Right lung (tissue), 5 donors: ENCODE measurements around the gene TIMP2. TPM values are rescaled to one million over a fixed set of nuclear protein-coding genes. Genes with fewer than 3 reads are reported as not detected.
"Not testable (repeated sequence)": the region's sequence is repeated elsewhere in the genome, so short reads cannot be mapped to it uniquely, and the experiment has no call there.

Experiments
- DNase-seq, 2 donors: peaks; one replicate each; pipeline ENCODE4 v3.0.0-alpha.2; 2013
- polyA plus RNA-seq, 5 donors: library from polyadenylated mRNA; unstranded; fragments of 120-200 nt; gene quantifications; one replicate each; pipeline versions ENCODE4 v1.2.1 to v1.2.3, GENCODE V29; 2013; ENCODE audit warnings: inconsistent platforms in 1 of 5, low replicate concordance in 1 of 5; ENCODE audit not compliant: insufficient read length in 5 of 5, insufficient read depth in 1 of 5

Gene TIMP2
- polyA plus RNA-seq, 5 donors: 154 to 188 (median 170) TPM

- DNase-seq: no peak
Observed at GRCh38 chr17:78959803-78960202, 34.6 kb upstream of the TIMP2 start.

DNA sequence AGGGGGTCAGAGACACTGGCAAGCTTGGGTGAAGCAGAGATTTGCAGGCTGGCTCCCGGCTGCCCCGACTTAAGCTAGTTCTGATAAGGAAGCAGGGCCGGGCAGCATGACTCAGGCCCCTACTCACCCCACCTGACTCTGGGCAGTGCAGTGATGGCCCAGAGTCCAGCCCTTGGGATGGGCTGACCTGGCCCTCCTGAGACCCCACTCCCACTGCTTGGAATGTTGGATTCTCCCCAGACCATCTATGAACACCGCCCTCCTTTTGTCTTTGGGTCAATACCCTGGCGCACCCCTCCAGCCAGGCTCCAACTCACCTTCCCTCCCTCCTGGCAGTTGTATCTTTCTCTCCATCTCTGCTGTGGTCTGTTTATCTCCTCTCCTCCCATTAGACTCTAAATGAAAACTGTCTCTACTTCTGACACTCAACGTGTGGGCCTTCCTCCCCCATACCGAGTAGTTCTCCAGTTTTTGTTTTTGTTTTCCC, 33.5 kb upstream of the TIMP2 start:
- DNase-seq: no peak

- no peak for DNase-seq
Observed at GRCh38 chr17:78957128-78957527, 31.9 kb upstream of the TIMP2 start.

DNA sequence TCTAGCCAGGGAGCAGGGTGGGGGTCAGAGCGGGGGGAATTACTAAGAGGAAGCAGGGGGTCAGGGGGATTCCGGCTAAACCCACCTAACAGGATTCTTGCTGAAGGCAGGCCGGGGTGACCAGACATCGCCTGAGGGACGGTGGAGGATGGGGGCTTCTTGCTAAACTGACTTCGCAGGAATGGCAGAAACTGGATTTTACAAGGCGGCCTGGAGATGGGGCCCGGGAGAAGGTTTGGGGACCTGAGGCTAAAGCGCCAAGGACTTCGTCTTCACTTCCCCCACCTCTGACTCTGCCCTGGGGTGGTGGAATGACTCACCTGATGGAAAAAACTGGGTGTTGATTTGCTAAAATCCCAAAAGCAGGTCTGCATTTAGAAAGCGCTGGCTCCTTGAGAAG, 31.1 kb upstream of the TIMP2 start:
- no peak for DNase-seq

- DNase-seq: no peak
Observed at GRCh38 chr17:78954684-78955083, 29.5 kb upstream of the TIMP2 start.

GRCh38 chr17:78953356-78954350, 28.5 kb upstream of the TIMP2 start:
- DNase-seq: no peak

DNA sequence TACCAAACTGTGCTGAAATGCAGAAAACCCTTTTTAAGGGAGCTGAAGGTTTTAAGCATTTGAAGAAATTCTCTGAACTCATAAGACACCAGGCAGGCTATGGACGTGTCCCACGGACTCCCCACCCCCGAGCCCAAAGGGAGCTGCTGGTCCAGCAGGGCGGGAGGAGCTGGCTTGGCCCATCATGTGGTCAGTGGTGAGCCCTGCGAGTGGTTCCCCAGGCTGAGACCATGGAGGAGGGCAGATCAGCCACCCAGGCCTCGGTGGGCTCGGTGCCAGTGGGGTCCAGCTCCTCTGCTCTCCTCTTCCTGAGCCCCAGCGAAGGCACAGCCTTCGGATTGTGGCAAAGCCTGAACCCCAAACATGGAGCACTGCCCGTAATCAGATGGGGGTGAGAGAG, 27.5 kb upstream of the TIMP2 start:
- DNase-seq: no peak

DNA sequence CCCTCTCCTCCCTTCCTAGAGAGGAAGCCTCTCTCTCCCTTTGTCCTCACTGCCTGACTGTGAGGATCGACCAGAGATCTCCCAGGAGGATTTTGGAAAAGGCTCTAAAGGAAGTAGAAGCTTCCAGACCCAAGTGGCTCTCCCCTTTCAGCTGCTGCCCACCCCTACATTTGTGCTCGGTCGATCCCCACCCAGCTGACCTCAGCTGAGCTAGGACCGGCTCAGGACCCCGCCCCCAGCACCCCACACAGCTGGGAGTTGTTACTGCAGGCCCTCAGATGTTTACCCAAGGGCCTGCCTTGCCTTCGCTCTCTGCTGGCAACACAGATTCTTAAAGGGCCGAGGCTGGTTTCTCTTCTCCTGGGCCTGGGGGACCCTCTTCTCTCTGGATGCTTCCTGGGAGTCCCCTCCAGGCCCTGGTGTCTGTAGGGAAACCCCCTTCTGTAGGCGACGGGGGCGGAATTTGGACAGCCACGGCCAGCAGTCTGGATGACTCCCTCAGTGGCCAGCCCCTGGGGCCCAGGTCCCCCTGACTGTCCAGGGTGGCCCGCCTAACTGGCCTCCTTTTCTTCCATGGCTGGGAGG, 26.9 kb upstream of the TIMP2 start:
- DNase-seq: peak in 1 of 2 donors; percentile 44

- no peak for DNase-seq
Observed at GRCh38 chr17:78950870-78951269, 25.7 kb upstream of the TIMP2 start.

- DNase-seq: no peak
Observed at GRCh38 chr17:78947235-78948149, 22.3 kb upstream of the TIMP2 start.

DNA sequence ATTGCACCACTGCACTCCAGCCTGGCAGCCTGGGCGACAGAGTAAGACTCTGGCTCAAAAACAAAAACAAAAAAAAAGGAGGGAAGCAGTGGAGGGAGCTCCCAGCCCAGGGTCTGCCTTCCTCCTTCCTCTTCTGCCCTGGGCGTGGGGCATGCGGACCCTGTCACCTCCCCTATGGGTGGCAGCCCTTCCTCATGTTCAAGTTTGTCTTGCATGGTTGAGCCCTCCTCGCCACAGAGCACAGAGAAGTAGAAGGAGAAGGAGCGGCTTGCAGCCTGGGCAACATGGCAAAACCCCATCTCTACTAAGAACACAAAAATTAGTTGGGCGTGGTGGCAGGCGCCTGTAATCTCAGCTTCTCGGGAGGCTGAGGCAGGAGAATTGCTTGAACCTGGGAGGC, 21.4 kb upstream of the TIMP2 start:
- DNase-seq: no peak

DNA sequence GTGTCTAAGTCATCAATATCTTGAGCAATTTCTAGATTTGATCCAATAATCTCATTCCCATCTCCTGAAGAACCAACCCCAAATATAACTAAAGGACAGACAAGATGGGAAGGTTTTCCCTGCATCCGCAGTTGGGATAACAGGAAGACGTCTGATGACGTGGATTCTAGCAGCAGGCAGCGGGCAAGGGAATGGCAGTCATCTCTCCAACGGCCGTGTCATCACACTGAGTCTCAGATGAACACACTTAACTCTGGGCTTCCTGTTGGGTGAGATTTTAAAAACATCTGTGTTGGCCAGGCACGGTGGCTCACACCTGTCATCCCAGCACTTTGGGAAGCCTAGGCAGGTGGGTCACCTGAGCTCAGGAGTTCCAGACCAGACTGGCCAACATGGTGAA, 20.9 kb upstream of the TIMP2 start:
- DNase-seq: no peak

DNA sequence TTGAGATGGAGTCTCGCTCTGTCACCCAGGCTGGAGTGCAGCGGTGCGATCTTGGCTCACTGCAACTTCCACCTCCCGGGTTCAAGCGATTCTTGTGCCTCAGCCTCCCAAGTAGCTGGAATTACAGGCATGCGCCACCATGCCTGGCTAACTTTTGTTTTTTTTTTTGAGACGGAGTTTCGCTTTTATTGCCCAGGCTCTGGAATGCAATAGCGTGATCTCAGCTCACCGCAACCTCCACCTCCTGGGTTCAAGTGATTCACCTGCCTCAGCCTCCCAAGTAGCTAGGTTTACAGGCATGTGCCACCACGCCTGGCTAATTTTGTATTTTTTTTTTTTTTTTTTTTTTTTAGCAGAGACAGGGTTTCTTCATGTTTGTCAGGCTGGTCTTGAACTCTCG, 20.3 kb upstream of the TIMP2 start:
- DNase-seq: not testable (repeated sequence)

- no peak for DNase-seq
Observed at GRCh38 chr17:78944956-78945355, 19.8 kb upstream of the TIMP2 start.

- no peak for DNase-seq
Observed at GRCh38 chr17:78944026-78944425, 18.8 kb upstream of the TIMP2 start.

- no peak for DNase-seq
Observed at GRCh38 chr17:78940708-78941107, 15.5 kb upstream of the TIMP2 start.

DNA sequence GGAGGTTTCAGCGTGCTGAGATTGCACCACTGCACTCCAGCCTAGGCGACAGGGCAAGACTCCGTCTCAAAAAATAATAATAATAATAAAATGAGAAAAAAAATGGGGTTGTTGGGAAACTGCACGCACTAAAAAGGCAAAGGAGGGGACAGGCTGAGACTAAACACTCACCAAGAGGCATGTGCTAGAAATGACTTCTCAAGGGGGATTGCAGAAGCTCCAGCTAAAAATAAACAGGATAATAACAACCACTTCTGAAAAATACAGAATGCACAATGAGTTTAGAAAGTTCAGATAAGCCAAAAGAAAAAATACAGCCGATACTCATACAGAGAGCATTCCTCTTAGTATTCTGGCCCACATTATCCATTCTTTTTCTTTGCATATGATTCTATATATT, 15.1 kb upstream of the TIMP2 start:
- DNase-seq: no peak

GRCh38 chr17:78939615-78940014, 14.4 kb upstream of the TIMP2 start:
- DNase-seq: no peak

- DNase-seq: no peak
Observed at GRCh38 chr17:78937561-78937960, 12.4 kb upstream of the TIMP2 start.

- DNase-seq: no peak
Observed at GRCh38 chr17:78935419-78936323, 10.5 kb upstream of the TIMP2 start.
